GM21737 (cell line): Measurements from ENCODE around the gene CASQ1.

Source experiments
- ATAC-seq: cut with Tn5 transposase; IDR thresholded peaks from one replicate; pipeline ENCODE4 v1.9.1; 2021; ENCODE audit warnings: mild to moderate bottlenecking, moderate library complexity; ENCODE audit not compliant: unreplicated experiment

Gene CASQ1

DNA sequence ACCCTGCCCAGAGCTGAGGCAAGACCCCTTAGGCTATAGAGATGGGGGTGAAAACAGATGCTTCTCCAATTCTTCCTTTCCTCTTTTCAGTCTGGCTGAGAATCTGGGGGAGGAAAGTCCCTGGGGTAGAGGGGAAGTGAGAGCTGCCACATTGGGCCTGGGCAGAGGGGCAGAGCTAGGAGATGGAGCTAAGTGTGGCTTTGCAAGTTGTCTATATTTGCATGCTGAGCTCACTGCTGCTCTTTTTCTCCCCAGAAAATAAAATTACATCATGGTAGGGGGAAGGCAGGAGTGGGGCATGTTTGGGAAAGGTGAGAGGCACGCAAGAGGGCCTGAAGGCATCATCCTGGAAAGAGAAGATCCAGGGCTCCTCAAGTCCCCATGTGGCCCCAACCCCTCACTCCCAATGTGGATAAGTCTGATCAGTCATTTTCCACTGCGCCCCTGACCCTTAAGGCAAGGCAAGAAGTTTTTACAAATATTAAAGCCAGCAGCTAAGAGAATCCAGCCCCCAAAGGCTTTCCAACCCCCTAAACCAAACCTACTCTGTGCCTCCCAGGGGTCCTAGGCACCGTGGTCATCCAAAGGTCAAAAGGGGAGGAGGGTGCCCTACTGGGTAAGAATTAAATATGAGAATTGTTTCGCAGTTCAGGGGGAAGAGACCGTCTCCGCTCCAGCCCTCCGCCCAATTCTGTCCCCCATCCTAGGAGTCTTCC lies 14.3 kb downstream of the CASQ1 start:
- ATAC-seq, result peak; percentile 60

DNA sequence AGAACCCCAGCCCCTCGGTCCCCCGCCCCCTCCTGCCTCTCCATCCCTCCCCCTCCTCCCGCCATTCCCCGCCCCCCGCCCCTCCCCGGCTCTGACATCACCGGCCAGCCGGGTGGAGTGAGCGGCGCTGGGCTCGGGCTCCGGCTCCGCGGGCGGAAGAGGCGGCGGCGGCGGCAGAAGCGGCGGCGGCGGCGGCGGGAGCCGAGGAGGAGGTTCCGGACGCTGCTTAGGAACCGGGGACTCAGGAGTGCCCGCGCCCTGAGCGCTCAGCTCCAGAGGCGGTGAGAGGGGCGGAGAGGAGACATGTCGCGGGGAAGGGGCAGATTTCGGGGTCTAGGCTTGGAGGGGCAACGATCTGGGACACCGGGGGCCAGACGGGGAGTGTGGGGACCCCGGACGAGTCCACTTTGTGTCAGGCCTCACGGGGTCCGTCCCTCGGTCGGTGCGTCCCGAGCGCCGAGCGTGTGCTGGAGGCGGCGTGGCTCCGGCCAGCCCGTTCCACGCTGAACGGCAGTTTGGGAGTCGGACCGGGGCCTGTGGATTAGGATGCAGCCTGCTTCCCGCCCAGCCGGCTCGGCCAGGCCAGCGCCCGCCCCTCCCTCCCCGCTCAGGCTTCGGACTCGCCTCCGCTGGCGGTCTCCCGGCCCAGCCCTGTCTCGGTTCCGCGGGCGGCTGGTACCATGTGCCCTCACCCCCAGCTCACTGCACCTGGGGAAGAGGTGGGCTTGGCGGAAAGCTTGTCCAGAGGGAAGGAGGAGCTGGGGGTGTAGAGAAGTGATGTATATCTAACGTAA lies 15.1 kb downstream of the CASQ1 start, which contains the start of gene PEA15:
Gene PEA15 (plus strand): TSS at position 143 of the 794 bp plus-strand sequence. CDS start 6,161 bp downstream, outside the sequence.
- ATAC-seq, result no peak

DNA sequence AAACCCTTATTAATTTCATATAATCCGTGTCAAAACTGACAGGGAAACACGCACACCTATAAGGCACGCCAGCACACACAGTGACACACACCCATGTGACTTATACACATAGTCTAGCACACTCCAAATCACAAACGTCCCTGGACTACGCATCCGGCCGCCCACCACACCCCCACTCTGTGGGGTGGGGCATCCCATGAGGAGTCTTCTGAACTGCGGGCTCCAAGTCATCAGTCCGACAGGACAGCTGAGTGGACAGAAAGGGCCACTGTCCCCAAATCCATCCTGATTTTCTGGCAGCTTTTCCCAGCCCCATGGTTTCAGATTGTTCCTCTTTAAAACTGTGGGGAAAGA lies 15.6 kb downstream of the CASQ1 start:
- no peak for ATAC-seq

DNA sequence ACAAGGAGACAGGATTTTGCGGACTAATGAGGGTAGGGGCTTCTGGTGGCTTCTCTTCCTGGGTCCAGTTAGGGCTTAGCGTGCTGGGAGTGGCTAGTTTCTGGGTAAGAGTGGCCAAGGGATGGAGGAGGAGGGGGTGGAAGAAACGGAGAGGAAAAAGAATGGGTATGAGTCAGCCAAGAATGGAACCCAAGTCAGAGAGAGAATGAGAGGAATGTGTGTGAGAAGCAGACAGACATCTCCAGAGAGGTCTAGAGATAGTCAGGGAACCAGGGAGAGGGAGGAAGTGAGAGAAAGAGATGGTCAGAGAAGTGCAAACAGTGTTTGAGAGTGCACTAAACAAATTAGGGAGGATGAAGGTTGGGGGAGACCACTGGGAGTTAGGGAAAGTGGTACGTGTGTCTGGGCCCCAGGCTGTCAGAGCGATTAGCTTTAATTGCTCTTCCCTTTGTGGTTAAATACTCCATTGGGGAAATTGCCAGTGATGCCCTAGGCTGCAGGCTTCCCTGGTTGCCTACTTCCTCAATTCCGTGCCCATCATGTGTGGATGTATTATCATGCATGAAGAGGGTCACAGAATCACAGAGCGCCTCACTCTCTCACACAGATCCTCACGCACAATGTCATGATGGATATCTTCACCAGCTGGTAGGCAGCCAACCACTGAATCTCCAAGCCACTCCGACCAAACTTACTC lies 16.2 kb downstream of the CASQ1 start:
- ATAC-seq, result no peak

DNA sequence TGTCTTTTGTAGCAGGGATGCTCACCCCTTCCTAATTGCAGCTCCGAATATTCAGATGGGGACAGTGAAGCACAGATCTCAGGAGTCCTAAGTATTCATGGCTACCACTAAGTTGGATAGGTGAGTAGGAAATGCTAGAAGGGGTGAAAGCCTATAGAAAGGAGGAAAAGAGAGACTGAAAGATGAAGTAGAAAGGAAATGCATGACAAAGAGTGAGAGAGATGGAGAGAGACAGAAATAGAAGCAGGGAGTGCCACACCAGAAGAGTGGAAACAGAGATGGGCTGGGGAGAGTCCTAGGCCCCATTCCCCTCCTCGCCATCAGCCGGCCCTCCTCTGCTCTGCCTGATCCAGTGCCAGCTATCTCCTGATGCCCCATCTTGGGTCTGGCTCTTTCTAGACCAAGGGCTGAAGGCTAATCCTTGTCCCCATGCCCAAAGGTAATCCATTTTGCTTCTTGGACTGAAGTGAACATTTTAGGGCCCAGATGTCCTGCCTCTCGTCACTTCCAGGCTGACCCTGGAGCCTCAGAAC lies 16.8 kb downstream of the CASQ1 start:
- ATAC-seq, result no peak

DNA sequence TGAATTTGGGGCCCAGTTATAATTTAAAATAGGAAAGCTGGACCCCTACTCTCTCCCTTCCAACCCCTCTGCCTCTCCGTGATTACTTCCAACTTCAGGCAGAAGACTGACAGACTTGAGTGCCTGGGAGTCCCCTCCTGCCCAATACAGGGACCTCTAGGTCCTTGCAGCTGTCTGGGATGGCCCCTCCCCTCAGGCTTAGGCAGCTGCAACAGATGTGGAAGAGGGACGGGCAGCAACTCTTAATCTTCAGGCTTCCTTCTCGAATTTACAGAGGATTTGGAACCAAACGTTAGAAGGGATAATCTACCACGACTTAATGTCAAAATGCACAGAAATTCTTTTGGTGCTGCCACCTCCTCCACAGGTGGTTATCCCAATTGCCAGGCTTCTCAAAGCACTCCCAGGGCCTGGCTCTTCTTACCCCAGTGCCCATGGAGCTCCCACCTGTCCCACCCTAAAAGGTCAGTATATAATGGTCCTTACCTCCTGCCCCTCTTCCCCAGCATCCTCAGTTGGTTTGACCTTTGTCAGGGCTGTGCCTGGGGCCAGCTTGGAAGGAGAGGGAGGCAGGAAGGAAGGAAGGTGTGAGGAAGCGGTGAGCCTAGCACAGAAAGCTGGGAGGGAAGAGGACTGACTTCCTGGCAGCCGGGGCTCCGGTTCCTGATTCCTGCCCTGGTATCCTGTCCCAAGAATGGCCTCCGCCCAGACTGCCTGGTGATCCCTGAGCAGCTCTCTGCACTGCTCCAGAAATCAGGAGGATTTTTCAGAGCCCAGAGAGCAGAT lies 17.6 kb downstream of the CASQ1 start:
- ATAC-seq, result no peak

DNA sequence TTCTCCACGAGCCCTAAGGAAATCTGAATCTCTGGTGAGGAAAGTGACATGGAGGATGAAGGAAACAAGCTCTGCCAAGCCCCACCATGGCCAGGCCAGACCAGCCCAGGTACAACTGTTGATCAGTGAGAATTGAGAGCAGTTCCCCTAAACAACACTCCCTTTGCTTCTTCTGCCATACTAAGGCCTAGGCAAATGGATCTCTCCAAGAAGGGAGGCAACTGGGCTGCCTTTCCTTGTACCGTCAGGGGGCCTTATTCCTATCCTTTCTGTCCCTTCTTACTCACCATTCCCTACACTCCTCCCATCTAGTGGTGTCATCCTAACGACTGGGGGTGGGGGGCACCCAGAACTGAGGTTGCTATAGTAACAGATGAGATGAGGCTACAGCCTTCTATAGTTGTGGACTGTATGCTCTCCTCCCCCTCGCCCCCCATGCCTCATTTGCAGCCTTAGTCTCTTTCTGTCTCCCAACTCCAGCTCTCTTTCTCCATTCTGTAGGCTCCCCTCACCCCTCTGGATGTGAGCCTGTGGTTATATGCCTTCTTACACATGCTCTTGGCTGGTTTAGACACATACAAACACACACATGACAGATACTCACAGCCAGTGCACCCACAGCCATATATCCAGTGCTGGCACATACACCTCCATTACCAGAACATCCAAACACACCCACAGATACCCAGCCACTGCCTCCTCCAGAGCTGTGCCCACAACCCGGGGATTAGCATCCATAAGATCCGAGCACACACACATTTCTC lies 18.4 kb downstream of the CASQ1 start:
- ATAC-seq, result no peak

DNA sequence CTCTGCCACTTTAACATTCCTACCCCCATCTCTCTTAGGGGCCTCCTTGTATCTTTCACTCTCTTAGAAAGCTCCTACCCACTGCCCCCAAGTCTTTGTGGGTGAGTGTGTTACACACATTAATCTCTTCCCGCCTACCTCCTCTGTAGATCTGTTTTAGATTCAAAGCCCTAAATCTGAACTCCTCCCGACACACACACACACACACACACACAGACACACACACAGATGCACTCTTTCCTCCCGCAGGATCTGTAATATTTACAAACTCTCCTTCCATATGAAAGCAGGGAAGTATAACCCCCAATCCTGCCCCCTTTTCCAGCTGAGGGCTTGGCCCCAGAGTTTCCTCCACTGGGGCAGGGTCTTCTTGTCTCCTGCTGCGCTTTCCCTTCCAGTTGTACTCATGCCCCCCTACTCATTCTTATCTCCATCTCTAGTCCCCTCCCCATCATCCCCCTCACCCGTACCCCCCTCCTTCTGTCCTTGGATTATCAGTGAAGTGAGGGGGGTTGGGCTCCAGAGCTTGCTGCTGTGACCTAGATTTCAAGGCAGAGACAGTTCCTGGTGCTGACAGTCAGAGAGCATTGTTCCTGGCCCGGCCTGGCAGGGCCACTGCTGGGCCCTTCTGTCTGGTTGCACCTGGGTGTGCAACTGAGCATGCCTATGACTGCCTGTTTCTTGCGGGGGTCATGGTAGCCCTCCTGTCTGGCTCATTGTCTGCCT lies 19.1 kb downstream of the CASQ1 start:
- no peak for ATAC-seq

DNA sequence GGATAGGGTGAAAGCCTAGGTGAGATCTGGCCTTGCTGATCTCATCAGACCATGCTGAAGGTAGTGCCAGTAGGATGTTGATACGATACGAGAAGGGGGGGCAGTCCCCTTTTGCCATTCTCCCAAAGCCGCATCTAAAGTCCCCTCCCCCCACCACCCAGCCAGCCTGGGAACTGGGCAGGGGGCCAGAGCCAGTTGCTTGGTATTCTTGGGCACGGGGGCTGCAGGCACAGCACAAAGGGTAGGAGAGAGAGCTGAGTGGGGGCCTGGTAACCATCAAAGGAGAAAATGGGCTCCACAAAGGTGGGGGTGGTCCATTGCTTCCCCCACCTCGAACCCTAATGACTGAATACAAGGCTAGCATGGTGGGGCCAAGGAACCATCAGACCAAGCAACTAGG lies 20.2 kb downstream of the CASQ1 start:
- ATAC-seq, result no peak

DNA sequence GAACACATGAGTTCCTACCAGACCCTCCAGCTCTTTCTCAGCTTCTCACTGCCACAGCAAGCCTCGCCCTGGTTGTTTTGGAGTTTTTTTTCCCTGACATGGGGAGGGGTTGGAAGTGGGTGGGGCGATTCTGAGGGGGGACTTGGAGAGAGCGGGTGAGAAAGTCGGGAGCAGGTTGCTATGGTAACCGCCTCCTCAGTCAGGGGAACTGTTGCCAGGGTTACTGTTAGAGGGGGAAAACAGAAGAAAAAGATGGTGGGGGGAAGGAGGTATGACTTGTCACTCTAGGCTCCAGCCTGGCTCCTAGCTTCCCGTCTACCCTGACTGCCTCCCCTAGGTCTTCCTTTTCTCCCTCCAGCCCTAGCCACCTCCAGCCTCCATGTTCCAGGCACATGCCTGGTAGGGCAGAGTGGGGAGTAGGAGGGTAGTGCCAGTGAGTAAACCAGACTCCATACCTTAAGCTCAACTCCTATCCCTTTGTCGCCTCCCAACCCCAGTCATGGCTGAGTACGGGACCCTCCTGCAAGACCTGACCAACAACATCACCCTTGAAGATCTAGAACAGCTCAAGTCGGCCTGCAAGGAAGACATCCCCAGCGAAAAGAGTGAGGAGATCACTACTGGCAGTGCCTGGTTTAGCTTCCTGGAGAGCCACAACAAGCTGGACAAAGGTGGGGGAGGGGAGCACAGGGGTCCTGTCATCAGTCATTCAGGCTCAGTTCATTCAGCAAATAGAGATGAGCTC lies 20.8 kb downstream of the CASQ1 start:
- no peak for ATAC-seq

DNA sequence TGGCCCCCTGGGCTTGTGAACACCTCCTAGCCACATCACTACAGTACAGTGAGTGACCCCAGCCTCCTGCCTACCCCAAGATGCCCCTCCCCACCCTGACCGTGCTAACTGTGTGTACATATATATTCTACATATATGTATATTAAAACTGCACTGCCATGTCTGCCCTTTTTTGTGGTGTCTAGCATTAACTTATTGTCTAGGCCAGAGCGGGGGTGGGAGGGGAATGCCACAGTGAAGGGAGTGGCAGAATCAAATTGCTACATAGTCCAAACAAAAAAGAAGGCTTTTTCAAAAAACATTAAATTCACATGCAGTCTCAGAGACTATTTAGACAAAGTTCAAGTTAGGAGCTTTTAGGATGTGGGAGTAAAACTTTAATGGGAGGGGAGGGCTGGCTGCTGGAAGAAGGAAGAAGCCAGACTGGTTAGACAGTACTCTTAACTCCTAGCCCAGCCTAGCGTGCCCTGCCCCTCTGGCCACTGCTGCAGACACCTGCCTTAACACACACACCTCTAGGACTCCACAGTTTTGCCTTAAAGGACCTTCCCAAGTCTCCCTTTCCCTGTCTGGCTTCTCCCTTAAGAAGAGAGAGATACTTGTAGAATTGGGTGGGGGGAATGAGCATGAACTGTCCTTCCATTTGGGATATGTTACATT lies 24.2 kb downstream of the CASQ1 start:
- no peak for ATAC-seq

DNA sequence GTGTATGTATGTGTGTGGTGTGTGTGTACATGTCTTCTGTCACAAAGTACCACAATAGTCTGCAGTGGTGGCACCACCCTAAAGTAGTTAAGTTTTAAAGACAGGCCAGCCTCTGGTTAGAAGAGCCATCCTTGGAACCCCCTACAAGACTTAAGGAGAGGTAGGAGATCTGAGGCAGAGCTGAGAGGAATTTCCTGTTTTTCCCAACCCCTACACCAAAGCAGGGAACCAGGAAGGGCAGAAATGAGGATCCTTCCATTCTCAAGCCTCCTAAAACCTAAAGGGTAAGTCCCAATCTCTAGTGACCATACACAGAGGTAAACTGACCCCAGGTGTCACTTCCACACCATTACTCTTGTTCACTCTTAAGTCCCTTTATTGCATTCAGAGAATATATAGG lies 25.9 kb downstream of the CASQ1 start:
- no peak for ATAC-seq

DNA sequence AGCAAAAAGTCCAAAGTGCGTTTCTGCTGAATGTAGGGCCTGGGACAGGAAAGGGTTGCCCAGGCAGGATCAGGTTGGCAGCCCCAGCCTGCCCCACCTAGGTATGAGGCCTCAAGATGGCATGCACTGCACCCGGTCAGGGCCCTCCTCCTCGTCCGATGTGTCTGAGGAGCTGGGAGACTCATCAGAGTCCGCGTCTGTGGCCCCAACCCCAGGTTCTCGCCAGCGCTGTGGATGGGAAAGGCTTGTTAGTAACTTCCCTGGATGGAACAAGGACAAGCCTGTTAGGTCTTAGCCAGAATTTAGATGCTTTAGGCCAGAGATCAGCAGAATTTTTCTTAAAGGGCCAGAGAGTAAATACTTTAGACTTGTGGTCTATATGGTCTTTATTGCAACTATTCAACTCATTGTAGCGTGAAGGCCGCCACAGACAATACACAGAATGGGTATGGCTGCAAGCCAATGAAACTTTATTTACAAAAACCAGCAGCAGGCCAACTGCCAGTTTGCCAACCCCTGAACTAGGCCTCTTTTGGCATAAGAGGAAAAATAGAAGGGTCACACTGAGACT lies 27.2 kb downstream of the CASQ1 start:
- no peak for ATAC-seq

DNA sequence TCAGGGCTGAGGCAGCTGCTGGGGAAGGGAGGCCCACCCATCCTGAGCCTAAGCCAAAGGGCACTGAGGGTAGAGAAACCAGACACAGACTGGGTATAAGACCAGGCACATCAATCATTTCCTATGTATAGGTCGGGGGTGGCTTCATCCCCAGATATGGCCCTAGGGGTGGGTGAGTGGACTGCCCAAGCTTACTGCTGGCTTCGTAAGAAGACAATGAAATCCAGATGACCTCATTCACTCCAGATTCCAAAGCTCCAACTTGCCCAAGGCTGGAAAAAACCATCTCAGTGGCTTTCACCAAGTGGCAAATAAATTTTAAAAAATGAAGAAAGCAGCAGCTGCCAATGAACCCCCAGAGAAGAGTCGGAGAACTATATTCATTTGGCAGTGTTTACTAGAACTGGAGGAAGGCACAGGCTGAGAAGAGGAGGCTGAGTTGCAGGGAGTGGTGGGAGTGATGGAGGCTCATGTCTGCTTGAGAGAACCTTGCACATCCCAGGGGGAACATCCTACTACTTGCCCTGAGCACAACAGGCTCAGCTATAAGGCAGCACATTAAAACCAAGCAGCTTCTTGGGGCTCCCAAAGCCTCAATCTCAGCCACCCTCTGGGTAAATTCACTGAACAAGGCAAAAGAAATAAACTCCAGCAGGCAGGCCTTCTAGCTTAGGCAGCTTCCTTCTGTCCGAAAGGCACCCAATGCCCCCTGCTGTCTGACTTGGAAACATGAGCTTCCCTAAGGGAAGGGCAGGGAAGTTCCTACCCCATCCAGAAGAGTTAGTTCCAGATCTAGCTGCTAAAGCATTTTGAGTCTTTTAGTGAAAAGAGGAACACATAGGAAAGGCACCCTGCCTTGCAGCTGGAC lies 28.9 kb downstream of the CASQ1 start:
- no peak for ATAC-seq

DNA sequence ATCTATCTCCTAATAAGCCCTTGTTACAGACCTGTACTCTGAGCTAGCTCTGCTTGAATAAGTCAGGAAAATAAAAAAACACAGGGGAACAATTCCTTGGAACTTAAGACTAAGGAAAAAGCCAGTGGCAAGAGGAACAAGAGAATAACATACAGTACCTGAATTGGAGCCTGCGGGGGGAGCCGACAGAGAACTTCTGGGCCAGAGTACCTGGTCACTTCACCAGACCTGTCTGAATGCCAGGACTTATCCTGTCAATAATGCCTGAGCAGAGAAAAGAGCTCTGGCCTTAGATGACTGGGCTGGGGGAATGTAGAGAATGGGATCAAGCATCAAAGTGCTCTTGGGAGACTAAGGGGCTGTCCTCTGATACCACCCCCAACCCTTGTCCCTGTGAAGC lies 29.9 kb downstream of the CASQ1 start:
- no peak for ATAC-seq

DNA sequence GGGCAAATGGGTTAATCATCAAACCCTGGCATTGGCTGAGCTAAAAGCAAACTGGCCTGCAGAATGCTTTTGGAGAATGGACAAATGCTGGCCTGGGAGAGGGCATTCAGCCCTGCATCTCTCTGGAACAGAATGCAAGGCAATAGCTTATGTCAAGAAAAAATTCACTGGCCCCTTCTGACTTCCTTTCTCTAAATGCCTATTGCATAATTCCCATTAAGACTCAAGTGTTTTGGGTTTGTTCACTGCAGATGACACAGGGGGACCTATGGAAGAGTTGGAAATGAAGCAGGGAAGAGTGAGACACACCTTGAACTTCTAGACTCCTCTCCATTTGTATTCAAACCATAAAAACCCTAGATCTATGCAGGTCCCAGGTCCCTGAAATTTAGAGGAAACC lies 30.7 kb downstream of the CASQ1 start:
- no peak for ATAC-seq

DNA sequence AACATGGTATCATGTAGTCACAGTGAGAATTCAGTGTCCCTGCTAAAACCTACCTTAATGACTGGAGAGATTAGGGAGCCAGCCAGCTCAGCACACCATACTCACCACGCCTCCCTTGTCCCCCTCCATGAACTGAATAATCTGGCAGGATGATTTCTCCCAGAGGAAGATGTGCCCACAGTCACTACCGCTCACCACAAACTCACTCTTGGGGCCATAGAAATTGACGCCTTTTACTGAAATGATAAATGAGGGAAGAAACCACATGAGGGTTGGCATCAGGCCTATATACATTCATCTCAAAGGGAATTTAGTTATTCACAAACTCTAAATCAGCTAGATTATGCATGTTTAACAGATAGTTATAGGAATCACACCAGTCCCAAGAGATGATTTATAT lies 32.2 kb downstream of the CASQ1 start:
- ATAC-seq, result no peak
